Skeletal muscle tissue (tissue), 4 donors: Measurements from ENCODE around the gene BABAM2. TPM values are rescaled to one million over a fixed set of nuclear protein-coding genes. Genes with fewer than 3 reads are reported as not detected.
A peak's percentile ranks its signal among the peaks of the same experiment; 100 is the strongest.
"Not testable (repeated sequence)": the region's sequence is repeated elsewhere in the genome, so short reads cannot be mapped to it uniquely, and the experiment has no call there.

Source experiments
- H3K27ac ChIP-seq: one replicate; pipeline ENCODE4 v1.7.0; 2013; ENCODE audit warnings: mild to moderate bottlenecking, low read depth, low read length, inconsistent platforms
- H3K27me3 ChIP-seq, 3 donors: one replicate each; pipeline ENCODE4 v1.7.0; 2013; ENCODE audit warnings: low read length in 3 of 3; ENCODE audit not compliant: control insufficient read depth in 3 of 3, insufficient read depth in 3 of 3
- H3K36me3 ChIP-seq, 3 donors: one replicate each; pipeline ENCODE4 v1.7.0; 2013; ENCODE audit warnings: low read length in 3 of 3; ENCODE audit not compliant: control insufficient read depth in 3 of 3, insufficient read depth in 3 of 3
- H3K4me1 ChIP-seq, 3 donors: one replicate each; pipeline ENCODE4 v1.7.0; 2013; ENCODE audit warnings: low read length in 3 of 3, mild to moderate bottlenecking in 3 of 3; ENCODE audit not compliant: control insufficient read depth in 3 of 3, insufficient read depth in 3 of 3
- H3K4me3 ChIP-seq, 3 donors: one replicate each; pipeline ENCODE4 v1.7.0; 2013; ENCODE audit warnings: low read length in 3 of 3
- H3K9ac ChIP-seq, 3 donors: one replicate each; pipeline ENCODE4 v1.7.0; 2013; ENCODE audit warnings: low read length in 3 of 3, mild to moderate bottlenecking in 3 of 3, moderate library complexity in 2 of 3, low read depth in 1 of 3
- H3K9me3 ChIP-seq, 3 donors: one replicate each; pipeline ENCODE4 v1.7.0; 2013; ENCODE audit warnings: low read length in 3 of 3; ENCODE audit not compliant: control insufficient read depth in 3 of 3
- total RNA-seq: library from RNA; depleted of rRNA; stranded (reverse); fragments of >200 nt; gene quantifications from one replicate; pipeline ENCODE4 v1.2.3, GENCODE V29; 2014
- donor health status: Osteomylitis.

Gene BABAM2
- total RNA-seq, 1 donor from 2014 or later: 24.0 TPM

- Histone ChIP-seq H3K27ac (no peak overlapping the region), H3K9me3 (no peaks in the 10 kb centered on the region), H3K36me3 (no peaks in the 10 kb centered on the region), H3K4me1 (peaks cover 5 to 11% (median 7%) of the 10 kb centered on the region in 3 donors), H3K27me3 (no peaks in the 10 kb centered on the region), H3K4me3 (no peak overlapping the region), H3K9ac (no peak overlapping the region)
These were observed 75.3 kb downstream of the BABAM2 start for GRCh38 chr2:27965841-27966240.

- Histone ChIP-seq H3K36me3 (no peaks in the 10 kb centered on the region), H3K9me3 (no peaks in the 10 kb centered on the region), H3K4me3 (no peak overlapping the region)
These were observed 75.9 kb downstream of the BABAM2 start for GRCh38 chr2:27966466-27966865.

GRCh38 chr2:27967076-27967475 is 76.5 kb downstream of the BABAM2 start:
- no peaks in the 10 kb centered on the region for H3K36me3 ChIP-seq
- H3K9me3 ChIP-seq: no peaks in the 10 kb centered on the region
- H3K4me3 ChIP-seq: no peak overlapping the region
- H3K27me3 ChIP-seq: no peaks in the 10 kb centered on the region
- H3K27ac ChIP-seq: no peak overlapping the region
- H3K9ac ChIP-seq: no peak overlapping the region
- H3K4me1 ChIP-seq: peaks cover 5 to 11% (median 7%) of the 10 kb centered on the region in 3 donors

More at GRCh38 chr2:27966466-27966865, 75.9 kb downstream of the BABAM2 start:
- Histone ChIP-seq H3K27me3 (no peaks in the 10 kb centered on the region), H3K9ac (no peak overlapping the region), H3K4me1 (peaks cover 5 to 11% (median 7%) of the 10 kb centered on the region in 3 donors), H3K27ac (no peak overlapping the region)

- not testable (repeated sequence) for H3K27ac ChIP-seq, H3K9me3 ChIP-seq, H3K9ac ChIP-seq, H3K36me3 ChIP-seq, H3K4me3 ChIP-seq, H3K27me3 ChIP-seq
- peaks cover 5 to 11% (median 7%) of the 10 kb centered on the region in 3 donors for H3K4me1 ChIP-seq
These were observed 77.5 kb downstream of the BABAM2 start for GRCh38 chr2:27968045-27968444.

GRCh38 chr2:27968957-27969356 is 78.4 kb downstream of the BABAM2 start:
- not testable (repeated sequence) for H3K27me3 ChIP-seq, H3K27ac ChIP-seq, H3K4me3 ChIP-seq, H3K36me3 ChIP-seq, H3K9me3 ChIP-seq, H3K9ac ChIP-seq
- peaks cover 5 to 11% (median 7%) of the 10 kb centered on the region in 3 donors for H3K4me1 ChIP-seq

- Histone ChIP-seq H3K36me3 (no peaks in the 10 kb centered on the region), H3K9ac (no peak overlapping the region), H3K9me3 (no peaks in the 10 kb centered on the region), H3K27ac (no peak overlapping the region), H3K27me3 (no peaks in the 10 kb centered on the region), H3K4me1 (peaks cover 0 to 2% (median 0%) of the 10 kb centered on the region in 3 donors), H3K4me3 (no peak overlapping the region)
These were observed 81.8 kb downstream of the BABAM2 start for GRCh38 chr2:27972311-27972710.

- Histone ChIP-seq H3K4me1 (peaks cover 0 to 6% (median 4%) of the 10 kb centered on the region in 3 donors), H3K27ac (no peak overlapping the region), H3K36me3 (no peaks in the 10 kb centered on the region), H3K9me3 (no peaks in the 10 kb centered on the region), H3K4me3 (no peak overlapping the region), H3K9ac (no peak overlapping the region), H3K27me3 (no peaks in the 10 kb centered on the region)
These were observed 83.1 kb downstream of the BABAM2 start for GRCh38 chr2:27973592-27973991.

- Histone ChIP-seq H3K4me1 (peaks cover 0 to 13% (median 4%) of the 10 kb centered on the region in 3 donors), H3K4me3 (no peak overlapping the region), H3K36me3 (no peaks in the 10 kb centered on the region), H3K27me3 (no peaks in the 10 kb centered on the region), H3K27ac (no peak overlapping the region), H3K9ac (no peak overlapping the region), H3K9me3 (no peaks in the 10 kb centered on the region)
These were observed 85.8 kb downstream of the BABAM2 start for GRCh38 chr2:27976308-27976707.

- no peak overlapping the region for H3K9ac ChIP-seq
- H3K27ac ChIP-seq: peak overlapping the region; percentile 1
- no peaks in the 10 kb centered on the region for H3K27me3 ChIP-seq
These were observed 87.3 kb downstream of the BABAM2 start for GRCh38 chr2:27977731-27978312.

GRCh38 chr2:27978761-27979160 is 88.2 kb downstream of the BABAM2 start:
- not testable (repeated sequence) for H3K27ac ChIP-seq, H3K27me3 ChIP-seq, H3K4me3 ChIP-seq, H3K36me3 ChIP-seq, H3K9ac ChIP-seq, H3K9me3 ChIP-seq
- peaks cover 0 to 13% (median 4%) of the 10 kb centered on the region in 3 donors for H3K4me1 ChIP-seq

More at GRCh38 chr2:27977731-27978312, 87.3 kb downstream of the BABAM2 start:
- Histone ChIP-seq H3K4me3 (no peak overlapping the region), H3K4me1 (peaks cover 0 to 13% (median 4%) of the 10 kb centered on the region in 3 donors), H3K9me3 (no peaks in the 10 kb centered on the region), H3K36me3 (no peaks in the 10 kb centered on the region)
